BJ (cell line): ENCODE measurements around the gene RGL3. TPM values are rescaled to one million over a fixed set of nuclear protein-coding genes. Genes with fewer than 3 reads are reported as not detected.

Experiments used
- CTCF ChIA-PET: fragments of 350-600 bp; formaldehyde crosslinking; extraction: SDS; loops from one replicate; lab custom pipeline; 2021; ENCODE audit warnings: antibody characterized with exemption, inconsistent platforms; lab: Yijun Ruan, JAX
- POLR2A ChIA-PET: fragments of 300-600 bp; sonication (Branson Sonifier 250); formaldehyde crosslinking; extraction: SDS; loops from one replicate; lab custom pipeline; 2021; ENCODE audit warnings: antibody characterized with exemption; lab: Charles Lee
- DNase-seq: peaks from one replicate; pipeline ENCODE4 v3.0.0-alpha.2; 2011; ENCODE audit warnings: low read depth
- H3K27me3 ChIP-seq: 2 replicates; pipeline ENCODE4 v1.6.0; 2011; ENCODE audit warnings: low read length; ENCODE audit not compliant: control insufficient read depth, insufficient read depth
- H3K36me3 ChIP-seq: 2 replicates; pipeline ENCODE4 v1.5.1; 2011; ENCODE audit warnings: low read length; ENCODE audit not compliant: control insufficient read depth, insufficient read depth
- H3K4me3 ChIP-seq: 2 replicates; pipeline ENCODE4 v1.5.1; 2011; ENCODE audit warnings: low read depth, mild to moderate bottlenecking, control low read depth, low read length
- polyA plus RNA-seq: library from polyadenylated mRNA; depleted of rRNA; stranded (reverse); fragments of >200 nt; gene quantifications from 2 replicates; pipeline ENCODE4 v1.2.3, GENCODE V29; 2011
- TF ChIP-seq, protein P1 (sequence below): IDR thresholded peaks from 2 replicates; pipeline ENCODE4 v1.5.1; 2011; ENCODE audit warnings: low read depth, mild to moderate bottlenecking, control low read depth, inconsistent platforms, low read length, moderate library complexity; ENCODE audit not compliant: insufficient read depth

The RGL3 gene
- polyA plus RNA-seq, 1 experiment = 2.3 TPM

DNA sequence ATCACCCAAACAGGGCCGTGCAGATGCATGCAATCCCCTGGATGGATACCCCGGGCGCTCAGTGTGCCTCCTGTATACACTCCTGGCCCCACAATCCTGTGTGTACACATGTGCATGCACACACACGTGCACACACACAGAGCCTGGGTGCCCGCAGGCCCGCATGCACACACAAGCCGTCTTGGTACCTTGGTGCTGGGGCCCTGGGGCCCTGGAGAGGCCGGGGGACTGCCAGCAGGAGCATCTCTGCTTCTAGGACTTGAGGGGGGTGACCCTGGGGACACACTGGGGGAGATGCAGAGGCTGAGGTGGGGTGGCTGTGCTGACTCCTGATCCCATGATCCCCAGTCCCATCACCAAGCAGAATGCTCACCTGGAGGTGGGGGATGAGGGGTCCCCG, 19.4 kb downstream of the RGL3 start:
- CTCF ChIA-PET = interaction anchor here (0.6 to 1.4 kb wide), 2 partner anchors 18 to 173 kb away, joined by 3 to 4 read pairs; no protein-coding TSS in a partner anchor
- Histone ChIP-seq H3K4me3 (no peak overlapping the region), H3K27me3 (no peaks in the 10 kb centered on the region), H3K36me3 (no peaks in the 10 kb centered on the region; the same call in 1 of the 2 replicates)
- DNase-seq = no peak
- POLR2A ChIA-PET = no interaction called here
- TF ChIP-seq, protein P1, sequence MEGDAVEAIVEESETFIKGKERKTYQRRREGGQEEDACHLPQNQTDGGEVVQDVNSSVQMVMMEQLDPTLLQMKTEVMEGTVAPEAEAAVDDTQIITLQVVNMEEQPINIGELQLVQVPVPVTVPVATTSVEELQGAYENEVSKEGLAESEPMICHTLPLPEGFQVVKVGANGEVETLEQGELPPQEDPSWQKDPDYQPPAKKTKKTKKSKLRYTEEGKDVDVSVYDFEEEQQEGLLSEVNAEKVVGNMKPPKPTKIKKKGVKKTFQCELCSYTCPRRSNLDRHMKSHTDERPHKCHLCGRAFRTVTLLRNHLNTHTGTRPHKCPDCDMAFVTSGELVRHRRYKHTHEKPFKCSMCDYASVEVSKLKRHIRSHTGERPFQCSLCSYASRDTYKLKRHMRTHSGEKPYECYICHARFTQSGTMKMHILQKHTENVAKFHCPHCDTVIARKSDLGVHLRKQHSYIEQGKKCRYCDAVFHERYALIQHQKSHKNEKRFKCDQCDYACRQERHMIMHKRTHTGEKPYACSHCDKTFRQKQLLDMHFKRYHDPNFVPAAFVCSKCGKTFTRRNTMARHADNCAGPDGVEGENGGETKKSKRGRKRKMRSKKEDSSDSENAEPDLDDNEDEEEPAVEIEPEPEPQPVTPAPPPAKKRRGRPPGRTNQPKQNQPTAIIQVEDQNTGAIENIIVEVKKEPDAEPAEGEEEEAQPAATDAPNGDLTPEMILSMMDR = no peak

DNA sequence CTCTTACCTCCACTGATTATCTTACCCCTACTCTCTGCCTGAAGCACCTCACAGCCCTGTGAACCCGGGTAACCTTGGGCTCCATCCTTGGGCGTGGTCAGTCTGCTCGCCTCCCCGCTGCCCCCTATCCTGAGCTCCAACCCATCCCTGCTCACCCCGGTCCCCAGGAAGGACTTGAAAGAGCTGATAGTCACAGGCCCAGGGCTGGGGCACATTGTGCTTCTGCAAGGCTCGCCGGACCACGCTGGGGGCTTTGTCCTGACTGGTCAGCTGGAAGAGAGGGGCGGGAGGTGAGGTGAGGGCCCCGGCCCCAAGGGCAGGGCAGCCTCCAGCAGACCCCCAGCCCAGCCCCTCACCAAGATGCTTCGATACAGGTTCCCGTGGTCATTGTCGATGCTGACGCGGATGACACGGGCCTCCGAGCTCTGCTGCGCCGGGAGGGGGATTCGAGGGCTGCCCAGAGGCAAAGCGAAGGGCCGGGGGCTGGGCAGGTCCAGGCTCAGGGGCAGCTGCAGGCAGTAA, 22.0 kb downstream of the RGL3 start:
- ChIA-PET POLR2A (no interaction called here), CTCF (interaction anchor here (0.5 to 0.7 kb wide), 2 partner anchors 11 to 85 kb away, joined by 3 to 4 read pairs; no protein-coding TSS in a partner anchor)
- Histone ChIP-seq H3K27me3 (no peaks in the 10 kb centered on the region), H3K36me3 (no peaks in the 10 kb centered on the region), H3K4me3 (no peak overlapping the region)
- no peak for DNase-seq
- TF ChIP-seq, protein P1 = no peak

DNA sequence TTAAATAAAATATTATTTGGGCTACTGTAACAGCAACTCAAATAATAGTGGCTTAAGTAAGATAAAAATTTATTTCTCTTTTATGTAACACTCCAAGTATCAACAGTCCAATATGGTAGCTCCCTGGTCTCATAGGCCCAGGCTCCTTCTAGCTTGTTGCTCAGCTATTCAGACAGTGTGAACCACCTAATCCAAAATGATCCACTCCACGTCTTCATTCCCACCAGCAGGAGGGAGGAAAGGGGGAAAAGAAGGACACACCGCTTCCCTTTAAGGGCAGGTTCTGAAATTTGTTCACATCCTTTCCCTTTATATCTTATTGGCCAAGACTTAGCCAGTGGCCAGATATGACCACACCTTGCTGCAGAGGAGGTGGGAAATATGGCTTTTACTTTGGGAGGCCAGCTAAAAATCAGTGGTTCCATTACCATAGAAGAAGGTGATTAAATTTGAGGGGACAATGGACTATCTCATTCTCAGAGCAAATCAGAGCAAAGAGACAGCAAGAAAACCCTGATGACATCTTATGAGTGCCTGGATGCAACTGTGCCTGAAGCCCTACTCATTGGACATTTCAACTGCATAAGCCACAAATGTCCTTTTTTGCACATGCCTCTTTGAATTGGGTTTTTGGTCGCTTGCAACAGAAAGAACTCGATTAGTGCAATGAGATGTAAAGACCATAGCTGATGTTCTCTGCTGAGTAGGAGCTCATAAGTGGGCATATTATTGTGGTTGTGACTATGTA, 28.0 kb downstream of the RGL3 start:
- POLR2A ChIA-PET = no interaction called here
- no peak overlapping the region for H3K4me3 ChIP-seq
- H3K27me3 ChIP-seq = no peaks in the 10 kb centered on the region
- CTCF ChIA-PET = interaction anchor here (1.2 to 3.0 kb wide), 5 partner anchors 10 to 45 kb away, joined by 3 to 20 read pairs (median 4); partner anchors contain the start of genes CCDC159, ODAD3, PRKCSH and TMEM205
- TF ChIP-seq, protein P1 = no peak
- no peak for DNase-seq
- no peaks in the 10 kb centered on the region for H3K36me3 ChIP-seq

DNA sequence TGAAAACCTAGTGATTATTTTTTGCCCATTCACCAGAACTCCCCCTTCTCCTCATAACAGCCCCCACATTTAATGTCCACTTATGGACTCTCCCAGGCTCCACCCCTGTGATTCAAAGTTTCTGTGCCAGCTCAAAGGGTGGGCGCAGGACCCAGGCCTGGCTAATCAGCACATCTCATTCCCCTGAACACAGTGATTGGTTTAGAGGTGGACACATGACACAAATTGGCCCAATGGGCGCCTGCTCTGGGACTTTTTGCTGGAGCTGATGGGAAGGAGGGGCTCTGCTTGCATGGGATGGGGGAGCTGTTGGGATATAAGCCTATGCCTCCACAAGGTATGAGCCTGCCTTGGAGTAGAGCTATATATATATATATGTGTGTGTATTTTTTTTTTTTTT, 28.8 kb downstream of the RGL3 start:
- Histone ChIP-seq H3K27me3 (no peaks in the 10 kb centered on the region), H3K36me3 (no peaks in the 10 kb centered on the region), H3K4me3 (no peak overlapping the region)
- CTCF ChIA-PET = interaction anchor here (1.2 to 3.0 kb wide), 5 partner anchors 9 to 45 kb away, joined by 3 to 20 read pairs (median 4); partner anchors contain the start of genes CCDC159, ODAD3, PRKCSH and TMEM205
- TF ChIP-seq, protein P1 = no peak
- no peak for DNase-seq
- POLR2A ChIA-PET = no interaction called here
